HG03439 (cell line): Measurements from ENCODE around the gene ARSG.
"Not testable (repeated sequence)": the region's sequence is repeated elsewhere in the genome, so short reads cannot be mapped to it uniquely, and the experiment has no call there.

Experiments used
- ATAC-seq: cut with Tn5 transposase; IDR thresholded peaks from one replicate; pipeline ENCODE4 v1.9.1; 2021; ENCODE audit warnings: mild to moderate bottlenecking, moderate library complexity; ENCODE audit not compliant: unreplicated experiment

ARSG gene

DNA sequence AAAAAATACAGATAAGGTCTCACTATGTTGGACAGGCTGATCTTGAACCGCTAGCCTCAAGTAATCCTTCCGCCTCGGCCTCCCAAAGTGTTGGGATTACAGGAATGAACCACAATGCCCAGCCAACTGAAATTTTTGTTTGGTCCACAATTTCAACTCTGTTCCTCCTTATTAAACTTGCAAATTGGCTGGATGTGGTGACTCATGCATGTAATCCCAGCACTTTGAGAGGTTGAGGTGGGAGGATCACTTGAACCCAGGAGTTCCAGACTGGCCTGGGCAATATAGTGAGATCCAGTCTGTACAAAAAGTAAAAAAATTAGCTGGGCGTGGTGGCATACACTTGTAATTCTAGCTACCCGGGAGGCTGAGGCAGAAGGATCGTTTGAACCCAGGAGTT, 13.4 kb downstream of the ARSG start:
- no peak for ATAC-seq

DNA sequence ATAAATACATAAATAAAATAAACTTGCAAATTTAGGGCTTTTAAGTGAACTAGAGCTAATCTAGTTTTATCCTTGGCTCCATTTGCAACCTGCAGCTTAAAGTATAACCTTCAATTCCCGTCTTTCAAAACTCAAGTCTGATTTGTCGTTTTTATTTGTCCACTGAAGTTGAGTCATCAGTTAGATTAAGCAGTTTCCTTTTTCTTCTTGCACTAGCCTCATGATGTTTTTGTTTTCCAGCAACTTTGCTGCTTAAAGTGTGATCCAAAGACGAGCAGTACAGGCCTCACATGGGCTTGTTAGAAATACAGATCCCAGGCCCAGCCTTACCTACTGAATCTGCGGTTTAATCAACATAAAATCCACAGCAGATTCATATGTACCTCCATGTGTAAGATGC, 13.8 kb downstream of the ARSG start:
- no peak for ATAC-seq

DNA sequence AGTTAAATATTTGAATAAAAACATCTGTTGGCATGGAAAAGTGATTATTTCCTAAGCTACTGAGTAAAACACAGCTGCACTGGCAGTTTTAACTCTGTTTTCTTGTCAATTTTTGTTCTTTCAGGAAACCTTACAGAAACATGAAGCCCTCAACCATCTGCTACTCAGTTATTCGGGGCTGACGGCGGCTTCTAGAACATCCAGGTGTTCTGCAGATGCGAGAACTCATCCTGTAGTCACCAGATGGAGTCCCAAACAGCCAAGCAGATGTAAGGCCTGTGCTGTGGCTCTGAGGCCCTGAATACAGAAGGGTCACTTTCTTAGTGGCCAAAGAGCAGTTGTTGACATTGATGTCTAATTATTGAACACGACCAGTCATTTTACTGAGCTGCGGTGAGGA, 15.5 kb downstream of the ARSG start:
- no peak for ATAC-seq

DNA sequence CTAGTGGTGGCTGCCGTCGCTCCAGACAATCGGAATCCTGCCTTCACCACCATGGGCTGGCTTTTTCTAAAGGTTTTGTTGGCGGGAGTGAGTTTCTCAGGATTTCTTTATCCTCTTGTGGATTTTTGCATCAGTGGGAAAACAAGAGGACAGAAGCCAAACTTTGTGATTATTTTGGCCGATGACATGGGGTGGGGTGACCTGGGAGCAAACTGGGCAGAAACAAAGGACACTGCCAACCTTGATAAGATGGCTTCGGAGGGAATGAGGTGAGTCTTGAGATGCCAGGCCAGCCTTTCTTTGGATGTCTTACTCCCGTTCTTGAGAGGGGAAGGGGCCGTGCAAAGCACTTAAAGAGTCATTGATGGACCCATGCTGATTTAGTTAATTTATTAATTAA, 16.1 kb downstream of the ARSG start:
- no peak for ATAC-seq

DNA sequence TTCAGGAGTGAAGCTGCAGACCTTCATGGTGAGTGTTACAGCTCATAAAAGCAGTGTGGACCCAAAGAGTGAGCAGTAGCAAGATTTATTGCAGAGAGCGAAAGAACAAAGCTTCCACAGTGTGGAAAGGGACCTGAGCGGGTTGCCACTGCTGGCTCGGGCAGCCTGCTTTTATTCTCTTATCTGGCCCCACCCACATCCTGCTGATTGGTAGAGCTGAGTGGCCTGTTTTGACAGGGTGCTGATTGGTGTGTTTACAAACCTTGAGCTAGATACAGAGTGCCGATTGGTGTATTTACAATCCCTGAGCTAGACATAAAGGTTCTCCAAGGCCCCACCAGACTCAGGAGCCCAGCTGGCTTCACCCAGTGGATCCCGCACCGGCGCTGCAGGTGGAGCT, 17.2 kb downstream of the ARSG start:
- not testable (repeated sequence) for ATAC-seq

DNA sequence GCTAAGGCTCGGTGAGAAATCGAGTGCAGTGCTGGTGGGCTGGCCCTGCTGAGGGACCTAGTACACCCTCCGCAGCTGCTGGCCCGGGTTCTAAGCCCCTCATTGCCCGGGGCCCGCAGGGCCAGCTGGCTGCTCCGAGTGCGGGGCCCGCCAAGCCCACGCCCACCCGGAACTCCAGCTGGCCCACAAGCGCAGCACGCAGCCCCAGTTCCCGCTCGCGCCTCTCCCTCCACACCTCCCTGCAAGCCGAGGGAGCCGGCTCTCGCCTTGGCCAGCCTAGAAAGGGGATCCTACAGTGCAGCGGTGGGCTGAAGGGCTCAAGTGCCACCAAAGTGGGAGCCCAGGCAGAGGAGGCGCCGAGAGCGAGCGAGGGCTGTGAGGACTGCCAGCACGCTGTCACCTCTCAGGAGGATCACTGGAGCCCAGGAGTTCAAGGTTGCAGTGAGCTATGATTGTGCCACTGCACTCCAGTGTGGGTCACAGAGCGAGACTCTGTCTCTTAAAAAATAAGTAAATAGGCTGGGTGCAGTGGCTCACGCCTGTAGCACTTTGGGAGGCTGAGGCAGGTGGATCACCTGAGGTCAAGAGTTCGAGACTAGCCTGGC, 17.9 kb downstream of the ARSG start:
- ATAC-seq: not testable (repeated sequence)

DNA sequence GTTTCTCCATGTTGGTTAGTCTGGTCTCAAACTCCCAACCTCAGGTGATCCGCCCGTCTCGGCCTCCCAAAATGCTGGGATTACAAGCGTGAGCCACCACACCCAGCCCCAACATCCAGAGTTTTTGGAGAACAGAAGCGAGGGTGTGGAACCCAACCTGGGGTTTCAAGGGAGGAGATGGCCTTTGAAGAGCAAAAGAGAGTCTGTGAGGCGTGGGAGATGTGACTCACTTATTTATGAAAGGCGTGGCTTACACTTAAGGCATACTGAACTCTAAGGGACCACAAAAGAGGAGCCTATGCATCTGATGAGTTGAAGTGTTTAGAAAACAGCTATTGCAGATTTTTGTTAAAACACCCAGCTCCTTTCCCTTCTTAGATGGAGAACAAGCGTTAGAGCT, 18.9 kb downstream of the ARSG start:
- no peak for ATAC-seq

DNA sequence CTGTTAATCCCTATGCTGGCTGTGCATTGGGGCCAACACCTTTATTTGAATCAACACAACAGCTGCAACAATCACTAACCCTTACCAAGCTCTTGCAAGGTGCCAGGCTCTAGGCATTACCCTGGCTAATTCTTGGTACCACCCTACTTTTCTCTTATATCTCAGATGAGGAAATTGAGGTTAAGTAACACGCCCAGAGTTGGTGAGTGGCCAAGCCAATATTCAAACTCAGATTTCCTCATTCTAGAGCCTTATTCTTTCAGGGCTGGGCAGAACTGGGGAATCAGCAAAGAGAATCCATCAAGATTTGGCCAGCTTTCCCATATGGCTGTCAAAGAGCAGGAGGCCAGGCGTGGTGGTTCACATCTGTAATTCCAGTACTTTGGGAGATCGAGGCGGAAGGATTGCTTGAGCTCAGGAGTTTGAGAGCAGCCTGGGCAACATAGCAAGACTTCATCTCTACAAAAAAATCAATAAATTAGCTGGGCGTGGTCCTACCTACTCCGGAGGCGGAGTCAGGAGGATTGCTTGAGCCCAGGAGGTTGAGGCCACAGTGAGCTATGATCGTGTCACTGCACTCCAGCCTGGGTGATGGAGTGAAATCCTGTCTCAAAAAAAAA, 23.7 kb downstream of the ARSG start:
- no peak for ATAC-seq

DNA sequence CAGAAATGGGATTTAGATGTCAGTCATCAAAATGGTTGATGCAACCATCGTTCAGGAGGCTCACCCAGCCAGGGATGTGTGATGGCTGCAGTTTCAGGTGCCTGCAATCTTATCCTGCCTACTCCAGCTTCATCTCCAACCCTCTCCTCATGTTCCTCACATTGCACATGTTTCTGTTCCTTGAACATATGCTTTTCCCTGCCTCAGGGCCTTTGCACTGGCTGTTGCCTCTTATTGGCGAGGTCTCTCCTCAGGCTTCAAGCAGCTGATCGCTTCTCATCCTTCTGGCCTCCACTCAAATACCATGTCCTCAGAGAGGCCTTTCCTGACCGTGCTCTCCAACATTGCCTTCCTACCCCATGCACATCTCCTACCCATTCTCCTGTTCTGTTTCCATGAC, 24.6 kb downstream of the ARSG start:
- no peak for ATAC-seq

DNA sequence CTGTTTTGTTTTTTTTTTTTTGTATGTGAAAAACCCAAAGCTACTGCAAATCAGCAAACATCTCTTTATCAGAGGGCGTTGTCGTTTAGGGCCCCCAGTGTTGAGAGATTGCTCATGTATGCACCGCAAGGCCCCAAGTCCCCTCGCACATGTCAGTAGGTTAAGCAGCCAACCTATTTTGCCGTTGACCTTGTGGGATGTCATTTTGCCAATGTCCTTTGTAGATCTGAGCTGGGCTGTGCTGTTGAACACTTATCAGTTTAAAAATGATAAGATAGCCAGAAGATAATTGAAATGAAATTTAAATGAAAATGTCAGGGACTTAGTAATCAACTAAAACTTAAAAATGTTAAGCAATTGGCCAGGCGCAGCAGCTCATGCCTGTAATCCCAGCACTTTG, 26.2 kb downstream of the ARSG start:
- no peak for ATAC-seq

DNA sequence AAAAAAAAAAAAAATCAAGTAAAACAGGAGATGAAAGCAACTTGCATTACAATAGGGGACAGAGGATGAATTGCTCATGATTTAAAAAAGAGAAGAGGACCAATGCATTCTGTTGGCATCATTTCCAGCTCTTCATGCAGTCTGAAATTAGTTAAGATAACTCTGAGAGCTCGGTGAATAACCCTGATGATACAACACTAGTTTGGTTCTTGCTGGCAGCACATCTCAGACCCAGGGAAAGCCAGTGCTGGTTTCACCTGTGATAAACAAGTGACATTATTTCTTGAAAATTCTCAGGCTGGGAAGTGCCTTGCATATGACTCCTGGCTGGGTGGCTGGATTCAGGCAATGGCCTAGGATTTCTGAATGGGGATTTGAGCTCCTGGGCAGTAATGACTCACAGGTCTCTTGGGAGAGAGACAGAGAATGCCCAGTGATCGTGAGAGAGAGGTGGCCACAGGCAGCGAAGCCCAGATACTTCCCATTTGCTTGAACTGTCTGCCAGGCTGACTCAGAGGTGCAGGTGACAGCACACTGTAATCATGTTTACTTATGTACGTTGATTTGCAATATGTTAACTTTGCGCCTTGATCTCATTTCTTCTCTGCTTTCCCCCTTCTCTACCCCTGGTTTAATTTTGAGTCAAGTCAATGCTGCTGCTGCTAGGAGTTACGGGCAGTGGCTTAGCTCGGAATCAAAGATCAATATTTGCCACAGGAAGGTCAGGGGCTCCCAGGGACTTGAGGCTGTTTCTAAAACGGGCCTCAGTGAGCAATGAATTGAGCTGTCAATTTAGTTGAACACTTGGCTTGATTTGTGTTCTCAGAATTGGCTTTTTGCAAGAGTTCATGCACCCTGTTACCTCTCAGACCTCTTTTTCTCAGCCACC, 27.1 kb downstream of the ARSG start:
- ATAC-seq: no peak

DNA sequence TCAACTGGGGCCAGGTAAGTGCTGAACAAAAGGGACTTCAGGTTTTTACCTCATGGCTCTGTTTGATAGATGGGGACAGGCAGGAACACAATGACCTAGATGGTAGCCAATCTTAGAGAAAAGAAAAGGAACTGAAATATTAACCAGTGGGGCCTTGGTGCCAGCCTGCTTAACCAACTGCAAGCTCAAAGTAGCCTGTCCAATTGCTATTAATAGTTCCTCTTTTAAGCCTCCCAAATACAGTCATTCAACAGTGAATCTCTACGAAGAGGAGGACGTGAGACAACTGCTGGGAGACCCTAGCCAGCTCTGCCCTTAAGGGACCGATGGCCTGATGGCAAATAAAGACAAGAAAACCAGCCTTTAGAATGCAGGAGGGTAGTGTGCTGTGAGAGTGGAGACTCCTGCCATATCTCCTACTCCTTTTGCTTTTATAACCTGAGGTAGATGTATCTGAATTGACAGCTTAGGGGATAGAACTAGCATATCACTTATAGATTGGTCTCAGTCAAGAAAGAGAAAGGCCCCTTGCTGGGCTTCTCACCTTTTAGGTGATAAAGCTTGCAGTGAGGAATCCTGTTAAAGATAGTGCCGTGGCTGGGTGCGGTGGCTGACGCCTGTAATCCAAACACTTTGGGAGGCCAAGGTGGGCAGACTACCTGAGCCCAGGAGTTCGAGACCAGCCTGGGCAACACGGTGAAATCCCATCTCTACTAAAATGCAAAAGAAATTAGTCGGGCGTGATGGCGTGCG, 28.3 kb downstream of the ARSG start:
- ATAC-seq: no peak

DNA sequence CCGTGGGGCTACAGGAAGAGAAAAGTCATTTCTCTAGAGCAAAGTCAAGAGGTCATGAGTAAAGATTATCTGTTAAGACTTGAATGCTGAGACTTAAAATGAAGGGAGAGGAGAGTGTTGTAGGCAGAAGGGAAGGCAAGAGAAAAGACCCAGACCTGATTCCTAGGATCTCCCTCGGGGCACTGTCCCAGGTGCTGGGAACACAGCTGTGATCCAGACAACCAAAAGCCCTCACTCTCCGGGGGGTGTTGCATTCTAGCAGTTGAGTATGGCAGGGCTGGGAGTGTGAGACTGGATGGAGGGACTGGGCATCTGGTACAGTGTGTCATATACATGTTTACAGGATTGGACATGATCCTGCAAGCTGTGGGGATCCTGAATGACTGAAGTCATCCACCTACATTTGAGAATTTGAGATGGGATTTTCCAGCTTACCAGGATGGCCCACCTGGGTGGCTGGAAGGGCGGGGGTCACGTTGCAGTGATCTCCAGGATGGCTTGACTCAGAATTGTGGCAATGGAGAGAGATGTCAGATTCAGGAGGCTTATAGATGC, 29.1 kb downstream of the ARSG start:
- no peak for ATAC-seq

DNA sequence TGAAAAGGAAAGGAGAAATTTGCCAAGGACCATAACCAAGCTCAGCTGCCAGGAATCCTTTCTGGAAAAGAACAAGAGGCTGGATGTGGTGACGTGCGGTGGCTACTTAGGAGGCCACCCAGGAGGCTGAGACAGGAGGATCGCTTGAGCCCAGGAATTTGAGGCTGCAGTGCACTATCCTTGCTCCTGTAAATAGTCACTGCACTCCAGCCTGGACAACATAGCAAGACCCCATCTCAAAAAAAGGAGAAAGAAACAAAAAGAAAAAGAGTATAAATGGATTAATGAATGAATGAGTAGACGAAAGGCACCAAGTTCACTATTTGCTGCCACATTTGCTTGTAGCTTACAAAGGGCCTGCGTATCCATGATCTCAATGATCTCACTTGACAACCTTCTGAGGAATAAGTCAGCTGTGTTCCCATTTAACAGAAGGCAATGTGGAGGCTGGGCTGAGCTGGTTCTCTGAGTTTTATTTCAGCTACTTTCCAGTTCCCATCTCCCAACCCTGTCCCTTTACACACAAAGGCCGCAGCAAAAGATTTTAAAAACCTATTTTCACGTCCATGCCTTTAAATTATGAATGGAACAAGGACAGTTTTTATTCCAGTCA, 29.8 kb downstream of the ARSG start:
- no peak for ATAC-seq

DNA sequence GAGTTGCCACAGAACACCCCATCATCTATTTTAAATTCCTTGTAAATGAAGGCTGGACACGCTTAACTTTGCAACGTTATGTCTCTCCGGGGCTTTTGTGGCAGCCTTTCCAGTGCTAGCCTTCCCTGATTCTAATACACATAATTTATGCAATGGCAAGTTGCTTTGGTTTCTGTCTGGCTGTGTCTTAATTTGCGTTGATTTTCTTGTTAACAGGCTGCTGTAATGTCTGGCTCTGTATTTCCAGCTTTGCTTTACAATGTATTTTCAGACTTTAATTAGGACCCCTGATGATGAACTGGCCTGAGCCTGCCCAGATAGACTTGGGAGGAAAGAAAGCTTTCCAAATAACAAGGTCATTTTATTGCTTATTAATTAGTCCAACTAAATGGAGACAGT, 30.3 kb downstream of the ARSG start:
- no peak for ATAC-seq

DNA sequence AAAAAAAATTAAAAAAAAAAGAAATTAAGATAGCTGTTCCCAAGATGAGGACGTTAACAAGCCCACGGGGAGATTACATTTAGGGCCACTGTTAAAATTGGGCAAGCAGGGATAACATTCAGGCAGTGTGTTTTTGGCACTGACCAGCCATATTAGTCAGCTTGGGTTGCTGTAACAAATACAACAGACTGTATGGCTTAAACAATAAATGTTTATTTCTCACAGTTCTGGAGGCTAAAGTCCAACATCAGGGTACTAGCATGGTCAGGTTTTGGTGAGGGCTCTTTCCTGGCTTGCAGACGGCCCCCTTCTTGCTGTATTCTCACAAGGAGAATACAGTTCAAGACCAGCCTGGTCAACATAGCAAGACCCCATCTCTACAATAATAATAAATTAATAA, 31.3 kb downstream of the ARSG start:
- no peak for ATAC-seq

DNA sequence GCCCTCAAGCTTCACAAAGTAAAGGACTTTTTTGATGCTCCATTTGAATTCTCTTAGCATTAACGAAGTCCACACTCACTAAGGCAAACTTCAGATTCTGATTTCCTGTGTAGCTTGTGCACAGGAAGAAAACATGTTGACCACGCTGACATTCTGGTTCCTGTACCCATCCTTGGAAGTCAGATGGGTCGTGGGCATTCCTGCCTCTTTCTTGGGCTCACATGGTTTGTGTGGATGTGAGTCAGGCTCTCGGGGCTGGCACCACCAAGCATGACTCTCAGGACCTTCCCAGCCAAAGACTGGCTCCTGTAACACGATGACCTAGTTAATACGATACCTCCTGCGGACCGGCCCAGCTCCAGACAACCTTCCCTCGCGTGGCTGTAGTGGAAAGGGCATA, 32.8 kb downstream of the ARSG start:
- no peak for ATAC-seq

DNA sequence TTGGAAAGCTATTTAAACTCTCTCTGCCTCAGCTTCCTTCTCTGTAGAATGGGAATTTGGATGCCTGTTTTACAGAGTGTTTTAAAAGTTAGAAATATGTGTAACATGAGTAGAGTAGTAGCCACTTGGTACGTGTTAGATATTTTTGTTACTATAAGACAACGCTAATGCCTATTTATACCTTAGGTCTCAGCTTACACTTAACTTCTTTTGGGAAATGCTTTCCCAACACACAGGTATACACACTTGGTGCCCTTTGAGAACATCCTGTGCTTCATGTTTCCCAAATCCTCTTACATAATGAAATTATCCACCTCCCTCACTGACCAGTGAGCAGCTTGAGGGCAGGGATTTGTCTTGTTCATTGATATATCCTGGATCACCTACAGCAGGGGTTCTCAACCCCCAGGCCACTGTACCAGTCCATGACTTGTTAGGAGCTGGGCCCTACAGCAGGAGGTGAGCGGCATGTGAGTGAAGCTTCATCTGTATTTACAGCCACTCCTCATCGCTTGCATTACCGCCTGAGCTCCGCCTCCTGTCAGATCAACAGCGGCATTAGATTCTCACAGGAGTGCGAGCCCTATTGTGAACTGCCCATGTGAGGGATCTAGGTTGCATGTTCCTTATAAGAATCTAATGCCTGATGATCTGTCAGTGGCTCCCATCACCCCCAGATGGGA, 33.5 kb downstream of the ARSG start:
- no peak for ATAC-seq

DNA sequence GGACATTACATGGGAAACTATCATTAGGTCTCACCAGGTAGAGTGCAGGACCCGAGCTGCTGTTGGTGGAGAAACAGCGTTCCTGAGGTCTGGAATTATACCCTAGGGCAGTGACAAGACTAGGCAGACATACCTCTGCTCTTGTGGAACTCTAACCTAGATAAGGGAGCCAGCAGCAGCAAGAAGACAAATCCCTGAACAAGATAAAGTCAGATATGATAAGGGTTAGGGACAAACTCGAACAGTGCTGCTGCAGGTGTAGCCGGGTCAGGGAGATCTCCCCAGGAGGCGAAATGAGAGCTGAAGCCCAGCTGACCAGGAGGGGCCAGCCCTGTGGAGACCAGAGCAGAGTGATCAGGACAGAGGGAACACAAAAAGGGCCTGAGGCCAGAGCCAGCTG, 34.7 kb downstream of the ARSG start:
- no peak for ATAC-seq

DNA sequence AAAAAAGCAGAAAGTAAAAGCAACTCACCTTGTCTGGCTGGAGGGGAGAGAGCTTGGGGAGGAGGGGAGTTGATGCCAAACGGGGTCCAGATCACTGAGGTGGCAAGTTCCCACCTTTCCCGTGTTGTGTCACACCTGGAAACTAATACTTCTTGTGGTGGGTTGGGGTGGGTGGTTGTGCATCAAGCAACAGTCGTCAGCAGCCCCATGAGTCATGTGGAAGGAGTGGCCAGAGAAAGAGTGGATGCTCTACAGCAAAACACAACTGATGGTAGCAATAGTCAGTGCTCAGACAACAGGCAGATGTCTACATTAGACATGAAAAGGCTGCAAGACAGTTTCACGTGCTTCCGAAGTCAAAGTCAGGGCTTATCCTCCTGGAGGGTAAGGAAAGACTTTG, 35.4 kb downstream of the ARSG start:
- ATAC-seq: no peak
